GM21360 (cell line): ENCODE results near the gene AOX1.
"Not testable (repeated sequence)": the region's sequence is repeated elsewhere in the genome, so short reads cannot be mapped to it uniquely, and the experiment has no call there.

Experiments
- ATAC-seq: cut with Tn5 transposase; IDR thresholded peaks from one replicate; pipeline ENCODE4 v1.9.1; 2021; ENCODE audit warnings: mild to moderate bottlenecking, moderate library complexity; ENCODE audit not compliant: unreplicated experiment

AOX1 gene

GRCh38 chr2:200625282-200625681, 39.5 kb downstream of the AOX1 start:
- ATAC-seq: no peak

DNA sequence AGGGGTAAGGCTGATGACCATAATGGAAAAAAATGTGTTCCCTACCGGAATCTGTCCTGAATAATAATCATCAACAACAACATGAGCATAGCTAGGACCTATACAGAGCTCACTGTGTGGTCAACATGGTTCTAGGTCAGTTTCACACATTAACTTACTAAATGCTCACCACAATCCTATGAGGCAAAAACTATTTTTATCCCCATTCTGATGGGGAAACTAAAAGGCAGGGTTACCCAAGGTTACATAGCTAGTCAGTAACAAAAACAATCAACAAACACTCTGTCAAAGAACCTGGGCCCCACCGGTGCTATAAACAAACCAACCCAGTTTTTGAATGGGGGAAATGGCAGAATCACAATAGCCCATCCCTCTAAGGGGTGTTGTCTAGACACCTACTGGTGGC, 40.1 kb downstream of the AOX1 start:
- ATAC-seq: no peak

DNA sequence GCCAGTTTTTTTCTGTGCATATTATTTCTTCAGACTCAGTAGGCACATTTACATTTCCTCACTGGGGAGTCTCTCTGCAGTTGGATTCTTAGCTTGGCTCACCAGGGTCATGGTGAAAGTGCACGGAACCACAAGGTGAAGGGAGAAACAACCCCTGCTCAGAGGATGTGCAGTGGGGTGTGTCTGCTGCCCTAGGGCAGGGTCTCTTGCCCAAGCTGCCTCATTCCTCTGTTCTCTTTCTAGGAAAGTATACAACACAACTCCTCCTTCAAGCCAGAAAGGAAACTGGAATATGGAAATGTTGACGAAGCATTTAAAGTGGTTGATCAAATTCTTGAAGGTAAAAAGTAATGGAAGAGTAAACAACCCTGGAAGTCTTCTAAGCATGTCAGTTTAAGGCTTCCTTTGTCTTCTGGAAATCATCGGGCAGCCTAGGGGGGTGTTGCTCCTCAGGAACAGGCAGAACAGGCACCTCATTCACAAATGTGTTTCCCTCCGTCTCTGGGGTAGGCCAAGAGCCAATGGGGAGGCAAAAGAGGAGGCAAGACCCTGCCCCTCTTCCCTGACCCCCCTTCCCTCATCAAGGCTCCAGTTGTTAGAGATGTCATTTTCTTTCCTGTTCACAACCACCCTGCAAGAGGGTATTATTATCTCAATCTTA, 41.4 kb downstream of the AOX1 start:
- no peak for ATAC-seq

GRCh38 chr2:200628461-200628860, 42.6 kb downstream of the AOX1 start:
- not testable (repeated sequence) for ATAC-seq

DNA sequence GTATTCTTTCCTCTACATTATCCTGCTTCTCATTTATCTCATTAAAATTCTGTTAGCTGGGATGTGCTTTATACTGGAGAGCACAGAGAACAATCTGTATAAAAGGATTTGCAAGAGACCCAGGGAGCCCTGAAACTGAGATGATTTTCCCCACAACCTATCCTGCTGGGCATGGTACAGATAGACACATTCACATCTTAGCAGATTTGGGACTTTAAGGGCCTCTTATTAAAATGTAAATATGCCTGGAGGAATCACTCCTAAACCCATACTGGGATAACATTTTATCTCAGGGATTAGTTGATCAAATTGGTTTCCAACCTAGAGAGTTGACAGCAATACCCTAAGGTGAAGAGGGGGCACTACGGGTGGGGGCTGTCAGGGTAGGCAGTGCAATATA, 45.5 kb downstream of the AOX1 start:
- ATAC-seq: no peak

DNA sequence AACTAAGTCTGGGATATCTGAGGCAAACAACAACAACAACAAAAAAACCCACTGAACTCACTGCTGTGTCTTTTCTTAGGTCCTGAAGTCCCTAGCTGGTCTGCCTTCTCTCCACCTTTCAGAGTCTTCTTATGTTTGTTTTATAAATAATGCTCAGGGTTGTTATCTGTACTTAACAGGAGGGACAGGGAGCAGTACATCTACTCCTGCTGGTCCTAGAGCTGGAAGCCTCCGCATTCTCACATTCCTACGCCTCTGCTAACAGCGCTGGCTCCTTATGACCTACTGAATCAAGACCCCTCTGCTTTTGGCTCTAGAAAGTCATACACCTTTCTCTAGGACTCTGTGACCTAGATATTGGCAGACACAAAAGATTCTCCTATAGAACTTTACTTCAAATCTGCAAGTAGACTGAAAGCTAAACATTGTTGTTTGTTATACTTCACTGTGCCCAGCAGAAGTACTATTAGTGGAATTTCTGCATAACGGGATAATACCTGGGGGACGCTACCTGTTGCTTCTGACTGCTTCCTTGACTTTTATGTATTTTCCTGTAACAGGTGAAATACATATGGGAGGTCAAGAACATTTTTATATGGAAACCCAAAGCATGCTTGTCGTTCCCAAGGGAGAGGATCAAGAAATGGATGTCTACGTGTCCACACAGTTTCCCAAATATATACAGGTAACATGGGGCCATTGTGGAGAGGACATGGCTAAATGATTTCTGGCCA, 48.6 kb downstream of the AOX1 start:
- no peak for ATAC-seq

DNA sequence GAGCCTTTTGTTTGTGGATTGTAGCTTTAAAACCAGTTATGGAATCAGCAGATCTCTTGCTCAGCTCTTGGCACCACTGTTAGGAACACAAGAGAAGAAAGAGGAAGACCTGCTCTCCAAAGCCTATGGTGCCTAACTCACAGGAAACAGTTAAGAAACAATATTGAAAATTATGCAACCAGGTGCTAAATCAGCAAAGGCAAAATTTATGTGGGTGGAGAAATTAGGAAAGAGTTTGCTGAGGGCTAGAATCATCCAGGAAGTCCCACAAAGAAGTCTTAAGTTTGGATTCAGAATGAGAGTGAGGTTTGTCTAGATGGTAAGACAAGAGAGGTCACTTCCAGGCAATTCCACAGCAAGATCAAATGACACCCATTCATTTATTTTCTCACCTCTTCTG, 49.4 kb downstream of the AOX1 start:
- no peak for ATAC-seq

DNA sequence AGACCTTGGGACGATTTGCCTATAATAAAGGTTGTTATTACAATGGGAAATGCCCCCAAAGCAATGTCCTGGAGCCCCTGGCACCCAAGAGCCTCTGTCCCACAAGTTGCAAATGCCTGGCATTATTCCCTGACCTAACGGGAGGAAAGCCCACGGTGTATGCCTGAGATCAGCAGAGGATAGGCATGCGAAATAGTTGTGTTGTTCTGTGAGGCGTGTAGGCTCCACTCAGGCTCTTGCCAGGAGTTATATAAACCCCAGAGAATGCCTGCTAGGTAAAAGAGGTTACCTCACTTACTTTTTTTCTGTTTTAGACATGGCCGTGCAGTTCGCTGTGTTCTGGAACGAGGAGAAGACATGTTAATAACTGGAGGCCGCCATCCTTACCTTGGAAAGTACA, 52.1 kb downstream of the AOX1 start:
- ATAC-seq: no peak

DNA sequence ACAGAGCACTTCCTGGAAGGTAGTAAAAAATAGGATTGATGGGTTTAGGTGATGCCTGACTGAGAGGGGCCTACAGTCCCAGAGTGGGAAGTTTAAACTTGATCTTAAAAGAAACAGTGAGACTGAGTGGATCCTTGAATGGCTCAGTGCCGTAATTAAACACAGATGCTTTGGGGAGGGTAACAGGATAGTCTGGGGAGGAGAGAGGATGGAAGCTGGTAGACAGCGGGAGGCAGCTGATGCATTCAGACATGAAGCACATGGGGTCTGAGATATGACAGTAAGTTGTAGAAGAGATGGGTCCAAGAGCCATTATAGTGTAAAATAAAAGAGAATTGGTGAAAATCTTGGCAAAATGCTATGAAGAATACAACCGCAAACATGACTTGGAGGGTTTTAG, 54.4 kb downstream of the AOX1 start:
- ATAC-seq: no peak

- ATAC-seq: no peak
Observed at GRCh38 chr2:200640901-200641300, 55.1 kb downstream of the AOX1 start.

DNA sequence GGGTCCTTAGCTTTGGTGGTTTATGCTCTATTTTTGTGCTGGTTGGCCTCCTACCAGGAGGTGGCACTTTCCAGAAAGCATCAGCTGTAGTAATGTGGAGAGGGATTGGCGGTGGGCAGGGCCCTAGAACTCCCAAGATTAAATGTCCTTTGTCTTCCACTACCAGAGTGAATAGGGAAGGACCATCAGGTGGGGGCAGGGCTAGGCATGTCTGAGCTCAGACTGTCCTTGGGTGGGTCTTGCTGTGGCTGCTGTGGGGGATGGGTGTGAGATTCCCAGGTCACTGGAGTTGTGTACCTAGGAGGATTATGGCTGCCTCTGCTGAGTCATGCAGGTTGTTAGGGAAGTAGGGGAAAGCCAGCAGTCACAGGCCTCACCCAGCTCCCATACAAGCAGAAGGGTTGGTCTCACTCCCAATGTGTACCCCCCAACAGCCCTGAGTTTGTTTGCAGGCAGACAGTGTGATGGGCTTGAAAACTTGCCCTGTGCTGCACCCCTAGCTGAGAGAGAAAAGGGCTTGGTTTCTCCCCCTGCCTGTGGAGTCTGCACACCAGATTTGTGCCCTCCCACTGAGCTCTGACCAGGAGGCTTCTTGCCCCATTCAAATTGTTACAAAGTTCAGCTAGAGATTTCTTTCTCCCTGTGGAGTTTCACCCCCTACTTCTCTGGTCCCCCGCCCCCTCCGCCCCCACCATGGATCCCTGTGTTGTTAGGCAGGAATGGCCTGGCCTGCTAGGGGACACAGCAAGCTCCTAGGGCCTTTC, 62.9 kb downstream of the AOX1 start:
- ATAC-seq: not testable (repeated sequence)

- ATAC-seq: no peak
Observed at GRCh38 chr2:200649724-200650123, 63.9 kb downstream of the AOX1 start.

DNA sequence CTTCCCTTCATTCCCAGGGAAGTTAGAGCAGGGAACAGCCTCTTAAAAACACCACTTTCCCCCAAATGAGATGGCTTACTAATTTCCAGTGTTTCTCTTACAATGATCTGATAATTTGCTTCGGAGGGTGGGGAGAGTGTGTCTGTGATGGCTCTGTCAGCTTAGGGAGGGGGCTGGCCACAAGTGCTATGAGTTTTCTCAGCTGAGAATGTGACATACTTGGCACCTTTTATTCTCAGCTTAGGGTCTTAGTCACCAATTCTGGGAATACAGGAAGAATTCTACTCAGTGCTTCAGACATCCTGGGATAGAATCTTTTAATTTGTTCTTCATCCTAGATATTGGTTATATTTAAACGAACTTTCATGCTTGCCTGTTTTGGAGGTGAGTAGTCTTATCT, 64.4 kb downstream of the AOX1 start:
- no peak for ATAC-seq

DNA sequence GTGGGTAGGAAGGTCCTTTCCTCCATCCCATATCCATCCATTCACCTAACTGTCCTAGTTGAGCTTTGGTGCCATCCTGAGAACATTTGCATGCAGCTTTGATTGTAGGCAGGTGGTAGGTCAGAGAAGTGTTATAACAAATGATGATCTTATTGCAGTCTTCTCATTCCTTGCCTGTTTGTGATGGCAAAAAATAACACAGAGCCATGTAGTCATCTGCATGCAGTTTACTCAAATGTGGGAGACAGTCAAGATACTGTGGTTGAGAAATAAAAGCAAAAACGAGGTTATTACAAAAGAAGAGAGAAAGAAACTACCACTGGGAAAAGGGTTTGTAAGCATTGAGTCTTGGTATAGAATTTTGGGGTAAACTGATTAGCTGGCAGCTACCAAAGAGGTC, 66.3 kb downstream of the AOX1 start:
- ATAC-seq: no peak

- no peak for ATAC-seq
Observed at GRCh38 chr2:200653021-200653420, 67.2 kb downstream of the AOX1 start.

GRCh38 chr2:200654823-200655222, 69.0 kb downstream of the AOX1 start:
- no peak for ATAC-seq

DNA sequence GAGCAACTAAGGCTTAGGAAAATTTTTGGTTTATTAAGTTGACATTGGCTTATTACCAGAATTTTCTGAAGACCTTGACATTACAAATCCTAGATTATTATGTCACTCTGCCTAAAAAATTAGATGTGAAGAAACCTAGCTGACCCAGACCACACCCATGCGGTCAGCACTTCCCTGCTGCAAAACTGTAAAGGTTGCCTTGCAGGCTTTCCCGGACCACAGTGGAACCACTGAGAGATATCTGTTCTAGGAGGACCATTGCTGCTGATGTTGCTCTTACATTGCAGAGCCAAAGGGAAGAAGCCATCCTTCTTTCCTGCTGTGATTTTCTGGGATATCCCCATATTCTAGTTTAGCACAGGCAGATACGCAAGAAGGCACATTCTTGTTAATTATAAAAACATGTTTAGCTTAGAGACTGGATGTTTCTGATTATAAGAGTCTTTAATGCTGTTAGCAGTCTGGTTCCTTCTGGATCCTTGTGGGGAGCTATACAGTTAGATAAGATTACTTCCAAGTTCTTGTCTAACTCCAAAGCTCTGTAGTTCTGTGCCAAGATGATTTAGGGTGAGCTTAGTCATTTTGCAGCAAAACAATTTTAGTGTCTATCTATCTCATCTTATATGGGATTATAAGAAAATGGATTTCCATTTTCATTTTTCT, 70.2 kb downstream of the AOX1 start:
- no peak for ATAC-seq

- ATAC-seq: no peak
Observed at GRCh38 chr2:200658278-200658864, 72.6 kb downstream of the AOX1 start.

DNA sequence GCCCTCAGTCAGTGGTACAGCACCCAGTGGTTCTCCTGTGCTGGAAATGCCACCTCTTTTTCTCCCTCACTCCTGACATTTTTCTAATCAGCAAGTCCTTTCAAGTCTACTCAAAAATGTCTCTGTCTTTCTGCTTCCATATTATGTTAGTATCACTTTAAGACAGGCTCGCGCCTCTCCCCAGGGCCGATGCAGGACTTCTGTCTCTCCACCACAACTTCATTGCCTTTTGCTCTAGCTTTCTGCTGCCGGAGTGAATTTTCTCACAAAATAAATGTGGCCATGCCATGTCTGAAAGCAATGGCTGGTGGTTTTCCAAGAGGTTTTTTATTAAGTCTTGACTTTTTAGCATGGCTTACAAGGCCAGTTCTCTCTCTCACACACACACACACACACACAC, 73.6 kb downstream of the AOX1 start:
- ATAC-seq: no peak

DNA sequence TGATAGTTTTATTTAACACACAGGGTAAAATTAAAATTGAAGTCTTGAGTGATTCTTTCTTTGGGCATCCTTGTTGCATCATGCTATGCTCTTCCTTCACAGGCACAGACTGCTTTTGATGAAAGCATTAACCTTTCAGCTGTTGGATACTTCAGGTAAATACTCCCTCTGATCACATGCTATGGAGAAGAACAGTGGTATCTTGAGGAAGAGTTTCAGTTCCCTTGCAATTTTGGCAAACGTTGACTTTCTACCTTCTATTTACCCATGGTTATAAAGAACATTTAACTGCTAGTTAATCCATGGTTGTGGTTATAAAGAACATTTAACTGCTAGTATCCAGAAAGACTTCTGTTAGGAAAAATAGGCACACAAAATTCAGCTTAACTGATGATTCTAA, 75.7 kb downstream of the AOX1 start:
- no peak for ATAC-seq

GRCh38 chr2:200662727-200663126, 76.9 kb downstream of the AOX1 start:
- ATAC-seq: no peak
